ENCODE data around the gene HOXD3. TPM values are rescaled to one million over a fixed set of nuclear protein-coding genes. Genes with fewer than 3 reads are reported as not detected.

Gene HOXD3
- total RNA-seq, 2 experiments from 2014 or later, result not detected

GRCh38 chr2:176178038-176178756 lies 21.1 kb downstream of the HOXD3 start:
- DNase-seq, result no peak
- TF ChIP-seq, protein P1, sequence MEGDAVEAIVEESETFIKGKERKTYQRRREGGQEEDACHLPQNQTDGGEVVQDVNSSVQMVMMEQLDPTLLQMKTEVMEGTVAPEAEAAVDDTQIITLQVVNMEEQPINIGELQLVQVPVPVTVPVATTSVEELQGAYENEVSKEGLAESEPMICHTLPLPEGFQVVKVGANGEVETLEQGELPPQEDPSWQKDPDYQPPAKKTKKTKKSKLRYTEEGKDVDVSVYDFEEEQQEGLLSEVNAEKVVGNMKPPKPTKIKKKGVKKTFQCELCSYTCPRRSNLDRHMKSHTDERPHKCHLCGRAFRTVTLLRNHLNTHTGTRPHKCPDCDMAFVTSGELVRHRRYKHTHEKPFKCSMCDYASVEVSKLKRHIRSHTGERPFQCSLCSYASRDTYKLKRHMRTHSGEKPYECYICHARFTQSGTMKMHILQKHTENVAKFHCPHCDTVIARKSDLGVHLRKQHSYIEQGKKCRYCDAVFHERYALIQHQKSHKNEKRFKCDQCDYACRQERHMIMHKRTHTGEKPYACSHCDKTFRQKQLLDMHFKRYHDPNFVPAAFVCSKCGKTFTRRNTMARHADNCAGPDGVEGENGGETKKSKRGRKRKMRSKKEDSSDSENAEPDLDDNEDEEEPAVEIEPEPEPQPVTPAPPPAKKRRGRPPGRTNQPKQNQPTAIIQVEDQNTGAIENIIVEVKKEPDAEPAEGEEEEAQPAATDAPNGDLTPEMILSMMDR (IDR thresholded peaks at IDR 0.05), result no peak
- Mint-ChIP-seq H3K4me3 (no peak overlapping the region), H3K4me1 (ENCODE audit: low read depth) (peaks cover 18% of the 10 kb centered on the region), H3K27me3 (peaks cover 96% of the 10 kb centered on the region), H3K9me3 (no peaks in the 10 kb centered on the region), H3K36me3 (ENCODE audit: low read depth) (no peaks in the 10 kb centered on the region), H3K27ac (no peak overlapping the region)
- peaks cover 0 to 12% of the 10 kb centered on the region in 2 experiments for H3K9me3 ChIP-seq (ENCODE audit: control insufficient read depth in 1 of 2, insufficient read depth in 1 of 2, low read length in 2 of 2)
- no peaks in the 10 kb centered on the region for H3K36me3 ChIP-seq (ENCODE audit: insufficient read depth, low read length)
- intact Hi-C loops (cut with DNase I, micrococcal nuclease), result loop anchor here in 1 of 2 experiments (10.0 kb wide), 1 partner anchor 53 kb away; the partner anchor contains the start of genes HOXD8 and HOXD9
- ChIA-PET POLR2A (no interaction called here), CTCF (no interaction called here)
- no peak overlapping the region for H3K27ac ChIP-seq (ENCODE audit: low read depth in 1 of 2, low read length in 2 of 2)
- peaks cover 15% of the 10 kb centered on the region for H3K4me1 ChIP-seq (ENCODE audit: insufficient read depth, low read length)
- H3K4me3 ChIP-seq (ENCODE audit: low read length), result no peak overlapping the region
- peaks cover 62 to 97% of the 10 kb centered on the region in 2 experiments for H3K27me3 ChIP-seq (ENCODE audit: control insufficient read depth in 1 of 2, insufficient read depth in 2 of 2, low read length in 2 of 2)
- no peak for ATAC-seq (ENCODE audit: poor library complexity)

DNA sequence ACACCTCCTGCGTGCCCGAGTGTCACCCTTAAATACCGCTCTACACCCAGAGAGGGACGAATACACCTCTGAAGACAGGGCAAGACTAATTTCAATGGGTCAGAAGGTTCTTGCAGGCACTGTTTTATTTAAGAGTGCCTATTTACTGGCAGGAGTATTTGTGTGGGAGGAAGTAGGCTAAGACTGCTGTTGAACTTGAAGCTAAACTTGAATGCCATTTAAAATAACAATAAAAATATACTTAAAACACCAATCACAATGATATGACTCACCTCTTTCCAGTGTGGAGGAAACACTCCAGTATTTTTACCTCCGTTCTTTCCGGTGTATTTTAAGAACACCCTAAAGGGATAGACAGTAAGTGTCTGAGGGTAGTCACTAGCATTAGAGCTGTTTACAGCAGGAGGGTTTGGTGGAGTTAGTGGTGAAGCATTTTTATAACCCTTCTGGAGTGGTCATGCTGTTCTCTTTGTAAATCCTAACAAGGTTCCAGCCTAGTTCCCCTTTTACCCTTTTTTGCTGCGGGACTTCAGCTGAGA lies 21.7 kb downstream of the HOXD3 start:
- DNase-seq (no peak), ATAC-seq (ENCODE audit: poor library complexity) (no peak)
- no peaks in the 10 kb centered on the region for H3K36me3 Mint-ChIP-seq (ENCODE audit: low read depth)
- Histone ChIP-seq H3K9me3 (ENCODE audit: control insufficient read depth in 1 of 2, insufficient read depth in 1 of 2, low read length in 2 of 2) (peaks cover 0 to 12% of the 10 kb centered on the region in 2 experiments), H3K36me3 (ENCODE audit: insufficient read depth, low read length) (no peaks in the 10 kb centered on the region), H3K27ac (ENCODE audit: low read depth in 1 of 2, low read length in 2 of 2) (no peak overlapping the region), H3K4me1 (ENCODE audit: insufficient read depth, low read length) (peaks cover 15% of the 10 kb centered on the region), H3K27me3 (ENCODE audit: control insufficient read depth in 1 of 2, insufficient read depth in 2 of 2, low read length in 2 of 2) (peaks cover 63 to 97% of the 10 kb centered on the region in 2 experiments), H3K4me3 (ENCODE audit: low read length) (no peak overlapping the region)
- no peak overlapping the region for H3K27ac Mint-ChIP-seq
- H3K27me3 Mint-ChIP-seq, result peaks cover 96% of the 10 kb centered on the region
- ChIA-PET CTCF (no interaction called here), POLR2A (no interaction called here)
- intact Hi-C loops (cut with DNase I, micrococcal nuclease), result loop anchor here in 1 of 2 experiments (10.0 kb wide), 1 partner anchor 54 kb away; the partner anchor contains the start of genes HOXD8 and HOXD9
- TF ChIP-seq, protein P1 (IDR thresholded peaks at IDR 0.05), result no peak
- H3K9me3 Mint-ChIP-seq, result no peaks in the 10 kb centered on the region
- peaks cover 17% of the 10 kb centered on the region for H3K4me1 Mint-ChIP-seq (ENCODE audit: low read depth)
- no peak overlapping the region for H3K4me3 Mint-ChIP-seq

DNA sequence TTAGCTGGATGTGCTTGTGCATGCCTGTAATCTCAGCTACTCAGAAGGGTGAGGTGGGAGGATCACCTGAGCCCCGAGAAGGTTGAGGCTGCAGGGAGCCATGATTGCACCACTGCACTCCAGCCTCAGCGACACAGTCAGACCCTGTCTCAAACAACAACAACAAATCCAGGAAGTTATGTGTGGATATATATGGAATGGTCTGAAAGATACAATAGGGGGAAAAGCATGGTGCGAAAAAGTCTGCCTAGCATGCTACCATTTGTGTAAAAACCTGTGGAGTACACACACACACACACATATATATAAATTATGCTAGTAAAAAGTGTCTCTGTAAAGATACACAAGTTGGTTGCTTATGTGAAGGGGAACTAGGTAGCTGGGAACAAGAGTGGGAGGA lies 24.4 kb downstream of the HOXD3 start:
- H3K9me3 ChIP-seq (ENCODE audit: control insufficient read depth in 1 of 2, insufficient read depth in 1 of 2, low read length in 2 of 2), result no peaks in the 10 kb centered on the region
- H3K4me1 ChIP-seq (ENCODE audit: insufficient read depth, low read length), result peaks cover 4% of the 10 kb centered on the region
- H3K27me3 ChIP-seq (ENCODE audit: control insufficient read depth in 1 of 2, insufficient read depth in 2 of 2, low read length in 2 of 2), result peaks cover 54 to 91% of the 10 kb centered on the region in 2 experiments
- H3K4me3 Mint-ChIP-seq, result no peak overlapping the region
- H3K27ac ChIP-seq (ENCODE audit: low read depth in 1 of 2, low read length in 2 of 2), result no peak overlapping the region
- no peak overlapping the region for H3K4me3 ChIP-seq (ENCODE audit: low read length)
- no peaks in the 10 kb centered on the region for H3K36me3 Mint-ChIP-seq (ENCODE audit: low read depth)
- intact Hi-C loops (cut with DNase I, micrococcal nuclease), result no loop called here
- no peaks in the 10 kb centered on the region for H3K4me1 Mint-ChIP-seq (ENCODE audit: low read depth)
- no peak for DNase-seq
- ChIA-PET CTCF (no interaction called here), POLR2A (no interaction called here)
- H3K27ac Mint-ChIP-seq, result no peak overlapping the region
- ATAC-seq (ENCODE audit: poor library complexity), result no peak
- H3K36me3 ChIP-seq (ENCODE audit: insufficient read depth, low read length), result no peaks in the 10 kb centered on the region
- peaks cover 95% of the 10 kb centered on the region for H3K27me3 Mint-ChIP-seq
- no peaks in the 10 kb centered on the region for H3K9me3 Mint-ChIP-seq
- TF ChIP-seq, protein P1 (IDR thresholded peaks at IDR 0.05), result no peak

Measured in CD4-positive, alpha-beta T cell (primary cell).